Ishikawa (cell line): ENCODE data around the gene GGT1.
A peak's percentile ranks its signal among the peaks of the same experiment; 100 is the strongest.

Experiments
- CEBPB ChIP-seq: IDR thresholded peaks from 2 replicates; pipeline ENCODE4 v1.6.1; 2012
- CREB1 ChIP-seq: IDR thresholded peaks from 2 replicates; pipeline ENCODE4 v1.6.1; 2012; ENCODE audit warnings: low read depth
- EGR1 ChIP-seq: IDR thresholded peaks from 2 replicates; pipeline ENCODE4 v1.6.1; 2012
- EP300 ChIP-seq: IDR thresholded peaks from 2 replicates; pipeline ENCODE4 v1.6.1; 2012; ENCODE audit warnings: borderline replicate concordance
- FOXM1 ChIP-seq: IDR thresholded peaks from 2 replicates; pipeline ENCODE4 v1.6.1; 2012; ENCODE audit warnings: low read depth, borderline replicate concordance
- MAX ChIP-seq: IDR thresholded peaks from 2 replicates; pipeline ENCODE4 v1.6.1; 2012
- NFIC ChIP-seq: IDR thresholded peaks from 2 replicates; pipeline ENCODE4 v1.6.1; 2012
- RAD21 ChIP-seq: IDR thresholded peaks from 2 replicates; pipeline ENCODE4 v1.6.1; 2012; ENCODE audit warnings: low read depth
- REST ChIP-seq: IDR thresholded peaks from 2 replicates; pipeline ENCODE4 v1.6.1; 2012; ENCODE audit warnings: low read depth, mild to moderate bottlenecking
- TAF1 ChIP-seq: IDR thresholded peaks from 2 replicates; pipeline ENCODE4 v1.6.1; 2012; ENCODE audit warnings: low read depth, mild to moderate bottlenecking
- TCF12 ChIP-seq: IDR thresholded peaks from 2 replicates; pipeline ENCODE4 v1.6.1; 2012; ENCODE audit warnings: low read depth
- TEAD4 ChIP-seq: IDR thresholded peaks from 2 replicates; pipeline ENCODE4 v1.6.1; 2012
- USF1 ChIP-seq: IDR thresholded peaks from 2 replicates; pipeline ENCODE4 v1.6.1; 2012
- YY1 ChIP-seq: IDR thresholded peaks from 2 replicates; pipeline ENCODE4 v1.6.1; 2012; ENCODE audit warnings: low read depth
- ZBTB7A ChIP-seq: IDR thresholded peaks from 2 replicates; pipeline ENCODE4 v1.6.1; 2012; ENCODE audit warnings: low read depth

The GGT1 gene

GRCh38 chr22:24588381-24588756 lies 14.6 kb upstream of the GGT1 start:
- TF ChIP-seq NFIC = peak; percentile 99
- no peak for TF ChIP-seq FOXM1
- no peak for TF ChIP-seq CEBPB
- TF ChIP-seq TCF12 = peak; percentile 82
- no peak for TF ChIP-seq MAX
- TF ChIP-seq CREB1 = no peak
- peak; percentile 73 for TF ChIP-seq EP300
- no peak for TF ChIP-seq EGR1
- TF ChIP-seq YY1 = 0 out of 2 replicates have a peak, but pooled peaks have one; percentile 22
- TF ChIP-seq RAD21 = no peak
- no peak for TF ChIP-seq REST
- TF ChIP-seq USF1 = no peak
- peak; percentile 23; the same call in 1 of the 2 replicates for TF ChIP-seq TEAD4
- TF ChIP-seq TAF1 = no peak
- TF ChIP-seq ZBTB7A = peak; percentile 97

- TF ChIP-seq TCF12 (peak; percentile 36; the same call in 1 of the 2 replicates), EP300 (no peak)
Observed at GRCh38 chr22:24588757-24589481, 14.1 kb upstream of the GGT1 start.

GRCh38 chr22:24589518-24590030 lies 13.4 kb upstream of the GGT1 start:
- no peak for TF ChIP-seq TCF12
- TF ChIP-seq MAX = no peak
- no peak for TF ChIP-seq TAF1
- no peak for TF ChIP-seq TEAD4
- TF ChIP-seq EGR1 = no peak

GRCh38 chr22:24590596-24591173 lies 12.3 kb upstream of the GGT1 start:
- no peak for TF ChIP-seq CEBPB
- no peak for TF ChIP-seq MAX
- TF ChIP-seq NFIC = no peak
- TF ChIP-seq RAD21 = no peak
- TF ChIP-seq CREB1 = no peak
- no peak for TF ChIP-seq EP300
- no peak for TF ChIP-seq YY1
- no peak for TF ChIP-seq USF1

- TF ChIP-seq RAD21 = no peak
- no peak for TF ChIP-seq EP300
- no peak for TF ChIP-seq NFIC
- TF ChIP-seq TCF12 = no peak
- TF ChIP-seq ZBTB7A = no peak
- no peak for TF ChIP-seq REST
- TF ChIP-seq EGR1 = no peak
- TF ChIP-seq USF1 = no peak
- TF ChIP-seq MAX = no peak
- no peak for TF ChIP-seq CEBPB
- TF ChIP-seq TAF1 = no peak
- TF ChIP-seq TEAD4 = no peak
- TF ChIP-seq CREB1 = no peak
- no peak for TF ChIP-seq YY1
- TF ChIP-seq FOXM1 = no peak
Observed at GRCh38 chr22:24591286-24591830, 11.6 kb upstream of the GGT1 start.
